Embryonic facial prominence (tissue), 1 donor: ENCODE measurements around the gene CHD1L.
"Not testable (repeated sequence)": the region's sequence is repeated elsewhere in the genome, so short reads cannot be mapped to it uniquely, and the experiment has no call there.

ENCODE experiments used
- DNase-seq: peaks from one replicate; pipeline ENCODE4 v3.0.0-alpha.2; 2016; ENCODE audit errors: extremely low spot score

Gene CHD1L

GRCh38 chr1:147233903-147234302, 8.6 kb upstream of the CHD1L start:
- DNase-seq, result not testable (repeated sequence)

- no peak for DNase-seq
These were observed 6.7 kb upstream of the CHD1L start for GRCh38 chr1:147235822-147236221.

DNA sequence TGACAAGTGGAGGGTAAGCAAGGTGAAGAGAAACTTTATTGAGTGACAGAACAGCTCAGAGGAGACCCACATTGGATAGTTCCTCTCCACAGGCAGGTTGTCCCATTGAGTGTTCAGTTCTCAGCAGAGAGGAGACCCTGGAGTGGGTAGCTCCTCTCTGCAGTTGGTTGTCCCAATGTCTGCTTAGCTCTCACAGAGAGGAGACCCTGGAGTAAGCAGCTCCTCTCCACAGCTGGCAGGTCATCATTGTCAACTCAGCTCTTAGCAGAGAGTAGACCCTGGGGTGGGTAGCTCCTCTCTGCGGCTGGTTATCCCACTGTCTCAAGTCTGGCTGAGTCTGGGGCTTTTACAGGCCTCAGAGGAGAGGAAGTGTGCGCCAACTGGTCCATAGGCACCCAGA, 6.0 kb upstream of the CHD1L start:
- DNase-seq, result no peak

DNA sequence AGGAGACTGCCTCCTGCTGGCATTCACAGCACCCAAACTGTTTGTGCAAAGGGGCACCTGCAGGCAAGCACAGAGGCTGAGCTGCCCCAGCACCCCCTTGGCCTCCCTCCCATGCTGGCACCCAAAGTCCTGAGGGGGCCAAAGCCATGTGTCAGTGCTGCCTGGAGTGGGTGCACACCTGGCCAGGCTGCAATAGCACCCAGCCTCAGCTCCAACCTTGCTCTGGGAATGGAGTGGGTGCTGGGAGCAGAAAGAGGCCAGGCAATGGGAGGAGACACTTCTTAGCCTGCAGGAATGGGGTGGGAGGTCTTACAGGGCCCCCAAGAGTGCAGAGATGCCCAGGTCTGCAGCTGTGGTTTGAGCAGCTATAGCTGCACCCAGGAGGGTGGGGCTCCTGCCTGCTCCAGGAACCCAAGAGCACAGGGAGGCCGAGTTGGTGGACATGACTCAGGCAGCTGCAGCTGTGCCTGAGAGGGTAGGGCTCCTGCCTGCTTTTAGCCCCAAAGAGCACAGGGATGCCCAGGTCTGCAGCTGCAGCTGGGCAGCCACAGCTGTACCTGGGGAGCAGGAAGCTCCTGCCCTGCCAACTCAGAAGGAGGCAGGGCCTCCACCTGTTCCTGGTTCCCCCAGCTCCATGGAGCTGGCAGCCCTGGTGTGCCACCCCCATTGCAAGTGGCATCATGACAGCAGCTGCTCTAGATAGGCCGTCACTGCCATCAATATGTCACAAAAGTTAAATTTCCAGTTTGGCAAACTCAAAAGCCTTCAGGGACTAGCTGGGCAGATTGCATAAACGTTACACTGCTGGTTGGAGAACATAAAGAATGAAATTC, 5.3 kb upstream of the CHD1L start:
- no peak for DNase-seq

DNA sequence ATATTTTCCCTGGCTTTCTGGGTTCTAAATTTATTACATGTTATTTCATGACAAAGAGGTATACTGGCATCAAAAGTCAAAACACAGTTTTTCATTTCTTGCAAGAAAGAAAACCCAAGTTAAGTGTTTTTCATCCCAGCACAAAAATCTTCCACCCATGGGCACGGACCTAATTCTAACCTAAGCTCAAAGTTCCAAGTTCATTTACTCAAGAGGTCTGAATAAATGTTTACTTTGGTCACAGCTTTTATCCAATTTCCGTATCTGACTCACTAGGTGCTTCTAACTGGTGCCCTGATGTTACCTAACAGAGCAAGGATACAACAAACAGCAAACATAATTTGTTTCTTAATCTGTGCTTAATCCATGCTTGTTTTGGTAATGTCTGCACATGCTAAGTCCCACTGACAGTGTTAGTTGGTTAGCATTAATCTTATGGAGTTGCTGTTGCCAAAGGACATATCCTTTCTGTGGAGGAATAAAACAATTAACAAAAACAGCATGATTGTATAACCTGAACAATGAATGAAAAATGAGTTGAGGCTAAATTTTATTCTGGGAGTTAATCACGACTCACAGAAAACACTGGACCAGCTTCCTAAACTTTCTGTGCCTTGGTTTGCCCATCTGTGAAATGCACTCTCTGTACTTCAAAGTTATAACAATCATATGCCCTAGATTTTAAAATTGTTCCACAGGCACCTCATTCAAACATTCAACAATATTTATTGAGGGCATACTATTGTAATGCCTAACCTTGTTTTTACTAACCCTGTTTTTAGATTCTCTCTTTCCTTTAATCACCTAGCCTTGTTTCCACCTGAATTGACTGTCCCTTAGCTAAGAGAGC, 4.2 kb upstream of the CHD1L start:
- DNase-seq, result no peak

DNA sequence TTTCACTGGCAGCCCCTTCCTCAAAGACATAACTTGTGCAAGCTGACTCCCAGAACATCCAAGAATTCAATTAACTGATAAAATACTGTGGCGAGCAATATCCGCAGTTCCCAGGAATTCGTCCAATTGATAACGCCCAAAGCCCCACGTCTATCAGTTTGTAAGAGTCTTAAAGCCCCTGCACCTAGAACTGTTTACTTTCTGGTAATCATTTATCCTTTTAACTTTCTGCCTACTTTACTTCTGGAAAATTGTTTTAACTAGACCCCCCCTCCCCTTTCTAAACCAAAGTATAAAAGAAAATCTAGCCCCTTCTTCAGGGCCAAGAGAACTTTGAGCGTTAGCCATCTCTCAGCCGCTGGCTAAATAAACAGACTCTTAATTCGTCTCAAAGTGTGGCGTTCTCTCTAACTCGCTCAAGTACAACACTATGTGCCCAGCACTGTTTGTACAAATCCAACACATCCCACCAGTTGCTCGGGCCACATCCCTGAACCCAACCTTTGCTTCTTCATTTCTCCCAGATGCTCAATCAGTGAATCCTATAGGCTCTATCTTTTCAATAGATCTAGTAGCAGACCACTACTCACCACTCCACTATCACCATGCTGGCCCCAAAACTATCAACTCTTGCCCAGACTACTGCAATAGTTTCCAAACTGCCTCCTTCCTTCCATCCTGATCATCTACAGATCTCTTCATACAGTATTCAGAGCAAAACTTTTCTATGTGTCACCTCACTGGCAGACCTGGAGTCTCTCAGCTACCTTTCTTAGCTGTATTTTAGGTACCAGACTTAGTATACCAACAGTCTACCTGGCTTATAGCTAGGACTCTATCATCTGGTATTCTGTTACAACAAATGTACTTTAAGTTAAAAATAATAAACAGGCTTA, 3.3 kb upstream of the CHD1L start:
- no peak for DNase-seq

DNA sequence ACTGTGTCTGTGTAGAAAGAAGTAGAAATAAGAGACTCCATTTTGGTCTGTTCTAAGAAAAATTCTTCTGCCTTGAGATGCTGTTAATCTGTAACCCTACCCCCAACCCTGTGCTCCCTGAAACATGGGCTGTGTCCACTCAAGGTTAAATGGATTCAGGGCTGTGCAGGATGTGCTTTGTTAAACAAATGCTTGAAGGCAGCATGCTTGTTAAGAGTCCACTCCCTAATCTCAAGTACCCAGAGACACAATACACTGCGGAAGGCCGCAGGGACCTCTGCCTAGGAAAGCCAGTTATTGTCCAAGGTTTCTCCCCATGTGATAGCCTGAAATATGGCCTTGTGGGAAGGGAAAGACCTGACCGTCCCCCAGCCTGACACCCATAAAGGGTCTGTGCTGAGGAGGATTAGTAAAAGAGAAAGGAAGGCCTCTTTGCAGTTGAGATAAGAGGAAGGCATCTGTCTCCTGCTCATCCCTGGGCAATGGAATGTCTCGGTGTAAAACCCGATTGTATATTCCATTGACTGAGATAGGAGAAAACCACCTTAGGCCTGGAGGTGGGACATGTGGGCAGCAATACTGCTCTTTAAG, 2.3 kb upstream of the CHD1L start:
- not testable (repeated sequence) for DNase-seq

DNA sequence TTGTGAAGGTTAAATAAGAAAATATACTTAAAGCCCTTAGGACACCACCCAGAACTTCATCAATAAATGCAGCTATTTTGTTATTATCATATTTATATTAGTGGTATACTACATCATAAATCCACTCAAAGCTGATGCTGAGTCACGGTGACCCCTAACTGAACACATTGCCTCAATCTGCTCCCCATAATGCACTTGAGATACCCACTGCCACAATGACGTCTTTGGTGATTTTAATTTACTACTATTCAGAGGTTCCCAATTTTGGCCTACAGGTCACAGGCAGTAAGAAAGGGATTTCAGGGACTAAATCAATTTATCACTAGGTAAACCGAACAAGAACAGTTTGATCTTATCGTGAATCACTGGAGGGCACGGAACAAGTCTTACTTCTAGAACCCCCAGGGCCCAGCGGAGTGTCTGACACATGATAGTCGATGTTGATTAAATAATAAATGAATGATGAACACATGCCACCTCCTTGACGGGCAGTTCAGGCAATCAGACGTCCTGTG, 493 bp upstream of the CHD1L start:
- no peak for DNase-seq

DNA sequence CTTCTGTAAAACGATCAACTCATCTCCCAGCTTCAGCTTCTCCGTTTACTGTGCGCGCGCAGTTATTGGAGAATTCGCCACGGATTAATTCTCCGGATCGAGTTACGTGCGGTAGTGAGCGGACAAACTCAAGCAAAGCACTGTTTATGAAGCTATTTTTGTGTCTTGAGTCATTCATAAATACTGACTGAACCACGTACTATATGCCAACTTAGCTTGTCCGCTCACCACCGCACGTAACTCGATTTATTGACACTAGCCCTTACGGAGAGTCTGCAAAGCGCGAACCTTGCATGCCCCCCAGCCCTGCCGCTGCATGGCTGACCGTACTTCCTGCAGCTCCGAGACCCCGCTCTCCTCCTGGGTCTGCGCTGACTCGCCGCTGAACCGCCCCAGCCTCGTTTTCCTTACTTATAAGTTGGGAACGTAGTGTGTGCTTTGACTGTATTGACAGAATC, 773 bp downstream of the CHD1L start:
- DNase-seq, result peak; percentile 46

DNA sequence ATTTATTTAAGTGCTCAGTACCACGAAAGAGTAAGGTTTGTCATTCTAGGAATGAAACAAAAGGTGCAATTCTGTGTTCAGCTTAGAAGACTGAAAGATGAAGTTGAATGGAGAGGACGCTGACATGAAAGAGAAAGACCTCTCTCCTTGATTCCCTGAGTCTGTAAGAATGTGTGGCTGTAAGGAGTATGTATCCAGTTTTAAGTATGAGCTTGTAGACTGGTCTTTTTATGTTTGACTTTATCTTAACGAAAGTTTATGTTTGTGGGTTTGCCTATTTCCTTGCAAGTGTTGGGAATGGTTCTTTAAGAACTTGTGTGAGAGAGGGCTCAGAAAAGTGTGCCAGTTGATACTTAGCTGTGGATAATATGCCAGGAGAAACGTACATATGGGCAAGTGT, 1.4 kb downstream of the CHD1L start:
- DNase-seq, result no peak

DNA sequence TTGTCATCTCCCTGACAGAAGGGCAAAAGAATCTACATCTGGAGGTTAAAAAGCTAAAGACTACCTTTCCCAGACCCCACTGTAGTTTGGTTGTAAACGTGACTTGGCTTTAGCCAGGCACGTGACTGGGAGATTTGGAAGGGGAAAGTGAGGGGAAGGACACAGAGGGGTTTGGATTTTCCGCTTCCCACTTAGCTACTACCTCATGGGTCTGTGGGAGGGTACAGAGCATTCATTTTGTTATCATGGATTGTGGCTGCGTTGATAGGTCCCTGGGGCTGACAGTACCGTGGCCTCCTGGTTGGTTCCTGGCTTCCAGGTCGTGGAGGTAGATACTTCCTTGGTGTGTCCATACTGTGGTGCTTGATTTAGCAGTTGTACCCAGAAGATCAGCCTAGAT, 2.6 kb downstream of the CHD1L start:
- DNase-seq, result no peak

- DNase-seq, result no peak
These were observed 3.1 kb downstream of the CHD1L start for GRCh38 chr1:147245586-147246021.

- DNase-seq, result no peak
These were observed 3.7 kb downstream of the CHD1L start for GRCh38 chr1:147246044-147246690.

DNA sequence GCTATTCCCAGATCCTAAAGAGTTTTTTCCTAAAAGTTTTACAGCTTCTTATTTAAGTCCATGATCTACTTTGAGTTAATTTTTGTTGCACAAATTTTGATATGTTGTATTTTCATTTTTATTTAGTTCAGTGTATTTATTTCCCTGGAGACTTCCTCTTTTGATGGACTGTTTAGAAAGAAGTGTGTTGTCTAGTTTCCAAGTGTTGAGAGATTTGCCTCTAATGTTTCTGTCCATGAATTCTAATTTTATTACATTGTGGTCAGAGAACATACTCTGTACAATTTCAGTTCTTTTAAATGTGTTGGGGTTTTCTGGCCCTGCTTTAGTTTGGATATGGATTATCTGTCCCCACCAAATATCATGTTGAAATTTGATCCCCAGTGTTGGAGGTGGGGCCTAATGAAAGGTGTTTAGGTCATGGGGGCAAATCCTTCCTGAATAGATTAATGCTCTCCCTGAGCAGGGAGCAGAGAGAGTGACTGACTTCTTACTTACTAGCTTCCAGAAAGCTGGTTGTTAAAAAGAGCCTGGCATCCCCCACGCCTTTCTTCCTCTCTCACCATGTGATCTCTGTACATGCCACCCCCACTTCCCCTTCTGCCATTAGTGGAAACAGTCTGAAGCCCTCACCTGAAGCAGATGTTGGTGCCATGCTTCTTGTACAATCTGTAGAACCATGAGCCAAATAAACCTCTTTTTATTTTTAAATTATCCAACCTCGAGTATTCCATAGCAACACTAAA, 4.6 kb downstream of the CHD1L start:
- DNase-seq, result no peak

- no peak for DNase-seq
These were observed 5.3 kb downstream of the CHD1L start for GRCh38 chr1:147247656-147248238.

DNA sequence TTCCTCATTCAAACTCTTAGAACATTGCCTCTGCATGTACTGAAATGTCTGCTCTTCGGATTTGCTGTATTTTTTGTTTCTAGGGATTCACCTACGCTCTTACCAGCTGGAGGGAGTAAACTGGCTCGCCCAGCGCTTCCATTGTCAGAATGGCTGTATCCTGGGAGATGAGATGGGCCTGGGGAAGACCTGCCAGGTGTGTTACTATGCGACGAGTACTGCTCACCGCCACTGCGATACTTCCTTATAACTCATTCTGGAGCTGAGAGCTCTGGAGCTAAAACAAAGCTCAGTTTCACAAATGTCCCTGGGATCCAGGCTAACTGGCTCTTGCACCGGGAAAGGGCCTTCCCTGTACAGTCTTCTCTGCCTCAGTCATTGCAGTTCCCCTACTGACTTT, 10.1 kb downstream of the CHD1L start:
- no peak for DNase-seq

- DNase-seq, result no peak
These were observed 18.5 kb downstream of the CHD1L start for GRCh38 chr1:147260956-147261355.

- no peak for DNase-seq
These were observed 21.8 kb downstream of the CHD1L start for GRCh38 chr1:147264158-147264768.

GRCh38 chr1:147266381-147266780, 23.9 kb downstream of the CHD1L start:
- DNase-seq, result no peak
